ENCODE measurements around the gene TRMT44. TPM values are rescaled to one million over a fixed set of nuclear protein-coding genes. Genes with fewer than 3 reads are reported as not detected.

TRMT44 gene
- polyA plus RNA-seq, 1 donor (not counting 4 experiments of a cell fraction or from before 2014, with no cell fraction given), result 8.8 TPM

DNA sequence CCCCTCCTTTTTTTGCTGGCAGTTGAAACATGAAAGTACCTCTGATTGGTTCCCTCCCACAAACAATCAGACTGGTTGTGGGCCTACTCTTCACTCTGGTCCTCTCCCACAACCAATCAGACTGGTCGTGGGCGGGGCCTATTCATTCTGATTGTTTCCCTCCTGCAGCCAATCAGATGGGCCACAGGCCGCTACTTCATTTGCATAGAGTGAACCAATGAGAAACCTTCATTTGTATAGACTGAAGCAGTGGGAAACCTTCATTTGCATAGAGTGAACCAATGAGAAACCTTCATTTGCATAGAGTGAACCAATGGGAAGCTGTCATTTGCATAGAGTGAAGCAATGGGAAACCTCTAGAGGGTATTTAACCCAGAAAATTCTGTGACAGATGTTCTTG lies 55.2 kb downstream of the TRMT44 start:
- no peak overlapping the region for H2AFZ ChIP-seq (ENCODE audit: control insufficient read depth, low read length)
- no peaks in the 10 kb centered on the region for H3K9me1 ChIP-seq (ENCODE audit: control insufficient read depth, extremely low read depth, insufficient read depth, low read length)
- no peak overlapping the region for H3K9ac ChIP-seq (ENCODE audit: control insufficient read depth, extremely low read depth, insufficient read depth, low read length)
- H4K20me1 ChIP-seq (ENCODE audit: control insufficient read depth, extremely low read depth, insufficient read depth, low read length), result no peaks in the 10 kb centered on the region
- H3K27ac ChIP-seq (ENCODE audit: control insufficient read depth, insufficient read depth, low read length), result no peak overlapping the region
- no peak for FAIRE-seq
- no peaks in the 10 kb centered on the region for H3K36me3 ChIP-seq (ENCODE audit: control insufficient read depth in 2 of 2, extremely low read depth in 1 of 2, insufficient read depth in 2 of 2, low read length in 2 of 2)
- no peaks in the 10 kb centered on the region for H3K9me3 ChIP-seq (ENCODE audit: control insufficient read depth, low read depth, low read length)
- no peaks in the 10 kb centered on the region for H3K79me2 ChIP-seq (ENCODE audit: control insufficient read depth, insufficient read depth, low read length)
- no peak for TF ChIP-seq EZH2 (IDR thresholded peaks at IDR 0.05; ENCODE audit: low read length)
- TF ChIP-seq, protein P1, sequence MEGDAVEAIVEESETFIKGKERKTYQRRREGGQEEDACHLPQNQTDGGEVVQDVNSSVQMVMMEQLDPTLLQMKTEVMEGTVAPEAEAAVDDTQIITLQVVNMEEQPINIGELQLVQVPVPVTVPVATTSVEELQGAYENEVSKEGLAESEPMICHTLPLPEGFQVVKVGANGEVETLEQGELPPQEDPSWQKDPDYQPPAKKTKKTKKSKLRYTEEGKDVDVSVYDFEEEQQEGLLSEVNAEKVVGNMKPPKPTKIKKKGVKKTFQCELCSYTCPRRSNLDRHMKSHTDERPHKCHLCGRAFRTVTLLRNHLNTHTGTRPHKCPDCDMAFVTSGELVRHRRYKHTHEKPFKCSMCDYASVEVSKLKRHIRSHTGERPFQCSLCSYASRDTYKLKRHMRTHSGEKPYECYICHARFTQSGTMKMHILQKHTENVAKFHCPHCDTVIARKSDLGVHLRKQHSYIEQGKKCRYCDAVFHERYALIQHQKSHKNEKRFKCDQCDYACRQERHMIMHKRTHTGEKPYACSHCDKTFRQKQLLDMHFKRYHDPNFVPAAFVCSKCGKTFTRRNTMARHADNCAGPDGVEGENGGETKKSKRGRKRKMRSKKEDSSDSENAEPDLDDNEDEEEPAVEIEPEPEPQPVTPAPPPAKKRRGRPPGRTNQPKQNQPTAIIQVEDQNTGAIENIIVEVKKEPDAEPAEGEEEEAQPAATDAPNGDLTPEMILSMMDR (optimal IDR thresholded peaks at IDR 0.05 in 1 of 3, IDR thresholded peaks at IDR 0.05 in 1 of 3, conservative IDR thresholded peaks at IDR 0.05 in 1 of 3; ENCODE audit: extremely low read depth in 1 of 3, insufficient read depth in 2 of 3, low read length in 3 of 3), result no peak
- H3K27me3 ChIP-seq (ENCODE audit: control insufficient read depth, extremely low read depth, insufficient read depth, low read length), result no peaks in the 10 kb centered on the region
- H3K4me3 ChIP-seq (ENCODE audit: control insufficient read depth in 2 of 3, extremely low read depth in 1 of 3, insufficient read depth in 2 of 3, low read depth in 1 of 3, low read length in 3 of 3), result no peak overlapping the region
- DNase-seq (ENCODE audit: low read depth, low spot score), result no peak
- H3K4me1 ChIP-seq (ENCODE audit: control insufficient read depth, extremely low read depth, insufficient read depth, low read length), result no peaks in the 10 kb centered on the region
- dilution Hi-C loops (cut with MboI; ENCODE audit: extremely low pct_ligation_motif_present, low sequenced_read_pairs), result no loop called here
- no peak overlapping the region for H3K4me2 ChIP-seq (ENCODE audit: control insufficient read depth, extremely low read depth, insufficient read depth, low read depth, low read length)

DNA sequence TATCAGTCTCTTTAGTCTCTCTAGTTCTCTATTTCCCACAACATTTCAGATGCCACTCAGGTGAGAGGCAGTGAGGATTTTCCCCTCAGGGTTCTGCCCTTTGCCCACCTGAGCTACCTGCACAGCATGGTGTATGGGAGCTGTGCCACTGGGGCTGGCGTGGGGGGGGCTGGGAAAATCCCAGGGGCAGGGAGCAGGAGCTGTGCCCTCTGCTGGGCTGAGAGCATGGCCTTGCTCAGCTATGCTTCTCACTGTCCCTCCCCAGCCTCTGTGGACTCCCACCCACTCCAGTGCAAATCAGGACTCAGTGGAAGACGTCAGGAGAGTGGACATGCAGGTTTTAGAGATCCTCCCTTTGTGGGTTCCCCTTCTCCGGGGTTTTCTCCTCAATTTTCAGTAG lies 57.2 kb downstream of the TRMT44 start:
- peaks cover 2% of the 10 kb centered on the region for H3K27me3 ChIP-seq (ENCODE audit: control insufficient read depth, extremely low read depth, insufficient read depth, low read length)
- H3K79me2 ChIP-seq (ENCODE audit: control insufficient read depth, insufficient read depth, low read length), result no peaks in the 10 kb centered on the region
- no peaks in the 10 kb centered on the region for H3K4me1 ChIP-seq (ENCODE audit: control insufficient read depth, extremely low read depth, insufficient read depth, low read length)
- H3K36me3 ChIP-seq (ENCODE audit: control insufficient read depth in 2 of 2, extremely low read depth in 1 of 2, insufficient read depth in 2 of 2, low read length in 2 of 2), result no peaks in the 10 kb centered on the region
- TF ChIP-seq EZH2 (IDR thresholded peaks at IDR 0.05; ENCODE audit: low read length), result no peak
- TF ChIP-seq, protein P1 (optimal IDR thresholded peaks at IDR 0.05 in 1 of 3, IDR thresholded peaks at IDR 0.05 in 1 of 3, conservative IDR thresholded peaks at IDR 0.05 in 1 of 3; ENCODE audit: extremely low read depth in 1 of 3, insufficient read depth in 2 of 3, low read length in 3 of 3), result no peak
- H3K9me3 ChIP-seq (ENCODE audit: control insufficient read depth, low read depth, low read length), result no peaks in the 10 kb centered on the region
- H3K4me3 ChIP-seq (ENCODE audit: control insufficient read depth in 2 of 3, extremely low read depth in 1 of 3, insufficient read depth in 2 of 3, low read depth in 1 of 3, low read length in 3 of 3), result no peak overlapping the region
- no peaks in the 10 kb centered on the region for H4K20me1 ChIP-seq (ENCODE audit: control insufficient read depth, extremely low read depth, insufficient read depth, low read length)
- DNase-seq (ENCODE audit: low read depth, low spot score) (no peak), FAIRE-seq (no peak)
- no peak overlapping the region for H3K27ac ChIP-seq (ENCODE audit: control insufficient read depth, insufficient read depth, low read length)
- H3K9me1 ChIP-seq (ENCODE audit: control insufficient read depth, extremely low read depth, insufficient read depth, low read length), result no peaks in the 10 kb centered on the region
- H2AFZ ChIP-seq (ENCODE audit: control insufficient read depth, low read length), result no peak overlapping the region
- dilution Hi-C loops (cut with MboI; ENCODE audit: extremely low pct_ligation_motif_present, low sequenced_read_pairs), result no loop called here
- H3K4me2 ChIP-seq (ENCODE audit: control insufficient read depth, extremely low read depth, insufficient read depth, low read depth, low read length), result no peak overlapping the region
- no peak overlapping the region for H3K9ac ChIP-seq (ENCODE audit: control insufficient read depth, extremely low read depth, insufficient read depth, low read length)
